HEK293 (cell line): ENCODE data around the gene DCPS.

Experiments
- FEZF1 ChIP-seq: fragments of 450-650 bp; formaldehyde crosslinking; IDR thresholded peaks from 2 replicates; pipeline ENCODE4 v1.5.1; 2016; ENCODE audit warnings: missing biosample characterization, missing genetic modification characterization
- GLI4 ChIP-seq: fragments of 450-650 bp; formaldehyde crosslinking; IDR thresholded peaks from 2 replicates; pipeline ENCODE4 v1.5.1; 2016; ENCODE audit warnings: missing biosample characterization, missing genetic modification characterization
- KLF10 ChIP-seq: fragments of 450-650 bp; IDR thresholded peaks from 2 replicates; pipeline ENCODE4 v1.5.1; 2018; ENCODE audit warnings: missing biosample characterization, mild to moderate bottlenecking, missing genetic modification characterization
- MYNN ChIP-seq: fragments of 450-650 bp; formaldehyde crosslinking; IDR thresholded peaks from 2 replicates; pipeline ENCODE4 v1.5.1; 2016; ENCODE audit warnings: missing biosample characterization, missing genetic modification characterization, borderline replicate concordance
- MZF1 ChIP-seq: fragments of 450-650 bp; formaldehyde crosslinking; IDR thresholded peaks from 2 replicates; pipeline ENCODE4 v1.5.1; 2017; ENCODE audit warnings: missing biosample characterization, missing genetic modification characterization, borderline replicate concordance
- PATZ1 ChIP-seq: fragments of 450-650 bp; formaldehyde crosslinking; IDR thresholded peaks from 2 replicates; pipeline ENCODE4 v1.5.1; 2016; ENCODE audit warnings: missing biosample characterization, missing genetic modification characterization
- SP3 ChIP-seq: fragments of 450-650 bp; formaldehyde crosslinking; IDR thresholded peaks from 2 replicates; pipeline ENCODE4 v1.5.1; 2016; ENCODE audit warnings: missing biosample characterization, missing genetic modification characterization
- SP7 ChIP-seq: fragments of 450-650 bp; formaldehyde crosslinking; IDR thresholded peaks from 2 replicates; pipeline ENCODE4 v1.5.1; 2016; ENCODE audit warnings: missing biosample characterization, missing genetic modification characterization
- YY2 ChIP-seq: fragments of 450-650 bp; formaldehyde crosslinking; IDR thresholded peaks from 2 replicates; pipeline ENCODE4 v1.5.1; 2016; ENCODE audit warnings: missing biosample characterization, missing genetic modification characterization
- ZBTB26 ChIP-seq: fragments of 450-650 bp; formaldehyde crosslinking; optimal IDR thresholded peaks from 2 replicates; pipeline ENCODE3; 2016; ENCODE audit warnings: missing biosample characterization, mild to moderate bottlenecking, missing genetic modification characterization
- ZBTB48 ChIP-seq: fragments of 450-650 bp; formaldehyde crosslinking; IDR thresholded peaks from 2 replicates; pipeline ENCODE4 v1.5.1; 2016; ENCODE audit warnings: missing biosample characterization, missing genetic modification characterization
- ZIC2 ChIP-seq: fragments of 450-650 bp; formaldehyde crosslinking; IDR thresholded peaks from 2 replicates; pipeline ENCODE4 v1.5.1; 2016; ENCODE audit warnings: missing biosample characterization, missing genetic modification characterization
- ZNF114 ChIP-seq: fragments of 450-650 bp; formaldehyde crosslinking; IDR thresholded peaks from 2 replicates; pipeline ENCODE4 v1.5.0; 2017; ENCODE audit warnings: missing biosample characterization, missing genetic modification characterization
- ZNF140 ChIP-seq: fragments of 450-650 bp; formaldehyde crosslinking; IDR thresholded peaks from 2 replicates; pipeline ENCODE4 v1.5.1; 2016; ENCODE audit warnings: missing biosample characterization, missing genetic modification characterization
- ZNF248 ChIP-seq: fragments of 450-650 bp; formaldehyde crosslinking; IDR thresholded peaks from 2 replicates; pipeline ENCODE4 v1.5.1; 2017; ENCODE audit warnings: missing biosample characterization, missing genetic modification characterization
- ZNF324 ChIP-seq: fragments of 450-650 bp; formaldehyde crosslinking; IDR thresholded peaks from 2 replicates; pipeline ENCODE4 v1.5.1; 2016; ENCODE audit warnings: missing biosample characterization, missing genetic modification characterization
- ZNF341 ChIP-seq: fragments of 450-650 bp; formaldehyde crosslinking; IDR thresholded peaks from 2 replicates; pipeline ENCODE4; 2016; ENCODE audit warnings: low read depth, missing biosample characterization, missing genetic modification characterization
- ZNF391 ChIP-seq: fragments of 450-650 bp; formaldehyde crosslinking; IDR thresholded peaks from 2 replicates; pipeline ENCODE4 v1.5.1; 2016; ENCODE audit warnings: low read depth, missing biosample characterization, missing genetic modification characterization, borderline replicate concordance
- ZNF433 ChIP-seq: fragments of 450-650 bp; formaldehyde crosslinking; IDR thresholded peaks from 2 replicates; pipeline ENCODE4 v1.5.1; 2016; ENCODE audit warnings: missing biosample characterization, missing genetic modification characterization, low read depth
- ZNF514 ChIP-seq: fragments of 450-650 bp; formaldehyde crosslinking; IDR thresholded peaks from 2 replicates; pipeline ENCODE4 v1.5.1; 2016; ENCODE audit warnings: missing biosample characterization, missing genetic modification characterization
- ZNF558 ChIP-seq: fragments of 450-650 bp; formaldehyde crosslinking; IDR thresholded peaks from 2 replicates; pipeline ENCODE4 v1.5.1; 2016; ENCODE audit warnings: missing biosample characterization, missing genetic modification characterization
- ZNF623 ChIP-seq: fragments of 450-650 bp; formaldehyde crosslinking; IDR thresholded peaks from 2 replicates; pipeline ENCODE4 v1.5.1; 2016; ENCODE audit warnings: missing biosample characterization, missing genetic modification characterization
- ZNF660 ChIP-seq: fragments of 450-650 bp; IDR thresholded peaks from 2 replicates; pipeline ENCODE4 v1.5.1; 2018; ENCODE audit warnings: missing biosample characterization, mild to moderate bottlenecking, missing genetic modification characterization
- ZNF677 ChIP-seq: fragments of 450-650 bp; IDR thresholded peaks from 2 replicates; pipeline ENCODE4 v1.5.0; 2018; ENCODE audit warnings: missing biosample characterization, mild to moderate bottlenecking, missing genetic modification characterization, moderate library complexity
- TF ChIP-seq, protein P1 (sequence below): fragments of 450-650 bp; formaldehyde crosslinking; IDR thresholded peaks from 2 replicates; pipeline ENCODE4 v1.5.1; 2017; ENCODE audit warnings: missing biosample characterization, missing genetic modification characterization
- TF ChIP-seq, protein P2 (sequence below): fragments of 450-650 bp; formaldehyde crosslinking; IDR thresholded peaks from 2 replicates; pipeline ENCODE4 v1.5.1; 2016; ENCODE audit warnings: missing biosample characterization, missing genetic modification characterization
- TF ChIP-seq, protein P3 (sequence below): fragments of 450-650 bp; IDR thresholded peaks from 2 replicates; pipeline ENCODE4 v1.5.1; 2018; ENCODE audit warnings: missing biosample characterization, mild to moderate bottlenecking, missing genetic modification characterization
- TF ChIP-seq, protein P4 (sequence below): fragments of 450-650 bp; formaldehyde crosslinking; IDR thresholded peaks from 2 replicates; pipeline ENCODE4 v1.5.1; 2016; ENCODE audit warnings: missing biosample characterization, missing genetic modification characterization
- TF ChIP-seq, protein P5 (sequence below): sonication (generic); formaldehyde crosslinking; IDR thresholded peaks from 2 replicates; pipeline ENCODE4 v1.8.1; 2022; ENCODE audit warnings: mild to moderate bottlenecking, moderate library complexity, missing genetic modification reagents
- TF ChIP-seq, protein P6 (sequence below): fragments of 450-650 bp; formaldehyde crosslinking; IDR thresholded peaks from 2 replicates; pipeline ENCODE4 v1.5.1; 2016; ENCODE audit warnings: missing biosample characterization, missing genetic modification characterization

DCPS gene

DNA sequence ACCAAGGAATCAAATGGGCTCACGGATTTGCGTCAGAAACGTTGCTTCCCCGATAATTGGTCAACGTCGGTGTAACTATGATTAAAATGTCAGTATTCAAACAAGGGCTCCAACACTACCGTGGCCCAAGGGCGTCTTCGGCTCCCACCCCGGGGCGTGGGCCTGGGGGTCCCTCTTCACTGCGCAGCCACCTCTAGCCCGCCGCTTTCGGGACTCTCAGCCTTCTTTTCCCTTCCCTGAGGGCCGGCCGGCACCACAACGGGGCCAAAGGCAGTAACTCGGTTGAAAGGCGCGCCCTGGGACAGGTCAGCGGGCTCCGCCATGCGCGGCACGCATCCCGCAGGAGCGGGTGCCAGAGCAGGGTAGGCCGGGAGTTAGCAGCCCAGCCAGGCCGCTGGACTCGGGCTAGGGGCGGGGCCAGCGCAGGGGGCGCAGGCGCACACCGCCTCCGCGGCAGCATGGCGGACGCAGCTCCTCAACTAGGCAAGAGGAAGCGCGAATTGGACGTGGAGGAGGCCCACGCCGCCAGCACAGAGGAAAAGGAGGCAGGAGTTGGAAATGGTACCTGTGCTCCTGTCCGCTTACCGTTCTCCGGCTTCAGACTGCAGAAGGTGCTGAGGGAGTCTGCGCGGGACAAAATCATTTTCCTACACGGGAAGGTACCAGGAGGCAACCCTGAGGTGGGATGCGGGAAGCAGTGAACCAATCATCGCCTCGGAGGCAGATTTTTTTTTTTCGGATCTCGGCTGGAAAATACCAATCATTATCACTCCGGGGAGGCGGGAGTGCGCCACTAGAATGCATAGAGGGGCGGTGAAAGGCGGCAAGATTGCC lies at the start of gene DCPS (continued):
- TF ChIP-seq MYNN (tag by site-specific recombination) (no peak), KLF10 (tag by site-specific recombination) (no peak), GLI4 (tag by site-specific recombination) (0 out of 2 replicates have a peak, but pooled peaks have one; percentile 33), ZNF514 (tag by site-specific recombination) (no peak), ZNF660 (tag by site-specific recombination) (peak; percentile 36), ZNF341 (tag by site-specific recombination) (no peak), YY2 (tag by site-specific recombination) (peak; percentile 84), ZNF140 (tag by site-specific recombination) (no peak), ZNF677 (no peak), MZF1 (tag by site-specific recombination) (0 out of 2 replicates have a peak, but pooled peaks have one; percentile 25), ZNF558 (tag by site-specific recombination) (no peak; the same call in 1 of the 2 replicates), FEZF1 (tag by site-specific recombination) (peak; percentile 37; the same call in 1 of the 2 replicates), SP7 (tag by site-specific recombination) (peak; percentile 64), ZNF433 (tag by site-specific recombination) (no peak), SP3 (peak; percentile 57), ZIC2 (tag by site-specific recombination) (no peak), ZBTB26 (tag by site-specific recombination) (peak; percentile 84), ZNF114 (no peak), ZNF248 (tag by site-specific recombination) (no peak), ZBTB48 (tag by site-specific recombination) (no peak; the same call in 1 of the 2 replicates), ZNF623 (tag by site-specific recombination) (no peak), ZNF324 (tag by site-specific recombination) (0 out of 2 replicates have a peak, but pooled peaks have one; percentile 40), ZNF391 (tag by site-specific recombination) (peak; percentile 67; the same call in 1 of the 2 replicates), PATZ1 (peak; percentile 63)
- TF ChIP-seq, protein P1, sequence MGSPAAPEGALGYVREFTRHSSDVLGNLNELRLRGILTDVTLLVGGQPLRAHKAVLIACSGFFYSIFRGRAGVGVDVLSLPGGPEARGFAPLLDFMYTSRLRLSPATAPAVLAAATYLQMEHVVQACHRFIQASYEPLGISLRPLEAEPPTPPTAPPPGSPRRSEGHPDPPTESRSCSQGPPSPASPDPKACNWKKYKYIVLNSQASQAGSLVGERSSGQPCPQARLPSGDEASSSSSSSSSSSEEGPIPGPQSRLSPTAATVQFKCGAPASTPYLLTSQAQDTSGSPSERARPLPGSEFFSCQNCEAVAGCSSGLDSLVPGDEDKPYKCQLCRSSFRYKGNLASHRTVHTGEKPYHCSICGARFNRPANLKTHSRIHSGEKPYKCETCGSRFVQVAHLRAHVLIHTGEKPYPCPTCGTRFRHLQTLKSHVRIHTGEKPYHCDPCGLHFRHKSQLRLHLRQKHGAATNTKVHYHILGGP (tag by site-specific recombination) = no peak
- TF ChIP-seq, protein P2, sequence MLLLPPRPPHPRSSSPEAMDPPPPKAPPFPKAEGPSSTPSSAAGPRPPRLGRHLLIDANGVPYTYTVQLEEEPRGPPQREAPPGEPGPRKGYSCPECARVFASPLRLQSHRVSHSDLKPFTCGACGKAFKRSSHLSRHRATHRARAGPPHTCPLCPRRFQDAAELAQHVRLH (tag by site-specific recombination) = 0 out of 2 replicates have a peak, but pooled peaks have one; percentile 46
- TF ChIP-seq, protein P3, sequence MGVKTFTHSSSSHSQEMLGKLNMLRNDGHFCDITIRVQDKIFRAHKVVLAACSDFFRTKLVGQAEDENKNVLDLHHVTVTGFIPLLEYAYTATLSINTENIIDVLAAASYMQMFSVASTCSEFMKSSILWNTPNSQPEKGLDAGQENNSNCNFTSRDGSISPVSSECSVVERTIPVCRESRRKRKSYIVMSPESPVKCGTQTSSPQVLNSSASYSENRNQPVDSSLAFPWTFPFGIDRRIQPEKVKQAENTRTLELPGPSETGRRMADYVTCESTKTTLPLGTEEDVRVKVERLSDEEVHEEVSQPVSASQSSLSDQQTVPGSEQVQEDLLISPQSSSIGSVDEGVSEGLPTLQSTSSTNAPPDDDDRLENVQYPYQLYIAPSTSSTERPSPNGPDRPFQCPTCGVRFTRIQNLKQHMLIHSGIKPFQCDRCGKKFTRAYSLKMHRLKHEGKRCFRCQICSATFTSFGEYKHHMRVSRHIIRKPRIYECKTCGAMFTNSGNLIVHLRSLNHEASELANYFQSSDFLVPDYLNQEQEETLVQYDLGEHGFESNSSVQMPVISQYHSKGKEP (tag by site-specific recombination) = no peak
- TF ChIP-seq, protein P4, sequence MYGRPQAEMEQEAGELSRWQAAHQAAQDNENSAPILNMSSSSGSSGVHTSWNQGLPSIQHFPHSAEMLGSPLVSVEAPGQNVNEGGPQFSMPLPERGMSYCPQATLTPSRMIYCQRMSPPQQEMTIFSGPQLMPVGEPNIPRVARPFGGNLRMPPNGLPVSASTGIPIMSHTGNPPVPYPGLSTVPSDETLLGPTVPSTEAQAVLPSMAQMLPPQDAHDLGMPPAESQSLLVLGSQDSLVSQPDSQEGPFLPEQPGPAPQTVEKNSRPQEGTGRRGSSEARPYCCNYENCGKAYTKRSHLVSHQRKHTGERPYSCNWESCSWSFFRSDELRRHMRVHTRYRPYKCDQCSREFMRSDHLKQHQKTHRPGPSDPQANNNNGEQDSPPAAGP (tag by site-specific recombination) = peak; percentile 43; the same call in 1 of the 2 replicates
- TF ChIP-seq, protein P5, sequence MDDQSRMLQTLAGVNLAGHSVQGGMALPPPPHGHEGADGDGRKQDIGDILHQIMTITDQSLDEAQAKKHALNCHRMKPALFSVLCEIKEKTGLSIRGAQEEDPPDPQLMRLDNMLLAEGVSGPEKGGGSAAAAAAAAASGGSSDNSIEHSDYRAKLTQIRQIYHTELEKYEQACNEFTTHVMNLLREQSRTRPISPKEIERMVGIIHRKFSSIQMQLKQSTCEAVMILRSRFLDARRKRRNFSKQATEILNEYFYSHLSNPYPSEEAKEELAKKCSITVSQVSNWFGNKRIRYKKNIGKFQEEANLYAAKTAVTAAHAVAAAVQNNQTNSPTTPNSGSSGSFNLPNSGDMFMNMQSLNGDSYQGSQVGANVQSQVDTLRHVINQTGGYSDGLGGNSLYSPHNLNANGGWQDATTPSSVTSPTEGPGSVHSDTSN (CRISPR knock-in tag) = peak; percentile 87; the same call in 1 of the 2 replicates
- TF ChIP-seq, protein P6, sequence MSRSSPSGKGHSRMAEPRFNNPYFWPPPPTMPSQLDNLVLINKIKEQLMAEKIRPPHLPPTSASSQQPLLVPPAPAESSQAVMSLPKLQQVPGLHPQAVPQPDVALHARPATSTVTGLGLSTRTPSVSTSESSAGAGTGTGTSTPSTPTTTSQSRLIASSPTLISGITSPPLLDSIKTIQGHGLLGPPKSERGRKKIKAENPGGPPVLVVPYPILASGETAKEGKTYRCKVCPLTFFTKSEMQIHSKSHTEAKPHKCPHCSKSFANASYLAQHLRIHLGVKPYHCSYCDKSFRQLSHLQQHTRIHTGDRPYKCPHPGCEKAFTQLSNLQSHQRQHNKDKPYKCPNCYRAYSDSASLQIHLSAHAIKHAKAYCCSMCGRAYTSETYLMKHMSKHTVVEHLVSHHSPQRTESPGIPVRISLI = peak; percentile 65; the same call in 1 of the 2 replicates
